Chondrocyte (in vitro differentiated cells): Measurements from ENCODE around the gene POU2AF3. TPM values are rescaled to one million over a fixed set of nuclear protein-coding genes. Genes with fewer than 3 reads are reported as not detected.

Experiments used
- DNase-seq: peaks from one replicate; pipeline ENCODE4 v3.0.0; 2021; ENCODE audit warnings: mixed read lengths, low spot score
- H3K27ac Mint-ChIP-seq: one replicate; pipeline ENCODE4 v1.8.0; 2021; ENCODE audit warnings: mild to moderate bottlenecking, moderate library complexity, mixed read lengths; ENCODE audit not compliant: unreplicated experiment
- H3K27me3 Mint-ChIP-seq: 2 replicates; pipeline ENCODE4 v1.8.0; 2021; ENCODE audit warnings: low read depth, mixed read lengths
- H3K36me3 Mint-ChIP-seq: 2 replicates; pipeline ENCODE4 v1.8.0; 2021; ENCODE audit warnings: low read depth, mixed read lengths
- H3K4me1 Mint-ChIP-seq: 2 replicates; pipeline ENCODE4 v1.8.0; 2021; ENCODE audit warnings: low read depth, mild to moderate bottlenecking, mixed read lengths
- H3K4me3 Mint-ChIP-seq: one replicate; pipeline ENCODE4 v1.8.0; 2021; ENCODE audit warnings: mild to moderate bottlenecking, moderate library complexity, mixed read lengths; ENCODE audit not compliant: unreplicated experiment
- H3K9me3 Mint-ChIP-seq: 2 replicates; pipeline ENCODE4 v1.8.0; 2021; ENCODE audit warnings: low read depth, mixed read lengths
- CTCF ChIP-seq: fragments of 200-600 bp; sonication (generic); IDR thresholded peaks from 2 replicates; pipeline ENCODE4 v1.5.0; 2021; ENCODE audit warnings: antibody characterized with exemption, mild to moderate bottlenecking, moderate library complexity
- total RNA-seq: library from RNA; stranded (reverse); gene quantifications from 3 replicates; pipeline ENCODE4 v1.2.1, GENCODE V29; 2021

POU2AF3 gene
- total RNA-seq, 1 donor from 2014 or later, result not detected

DNA sequence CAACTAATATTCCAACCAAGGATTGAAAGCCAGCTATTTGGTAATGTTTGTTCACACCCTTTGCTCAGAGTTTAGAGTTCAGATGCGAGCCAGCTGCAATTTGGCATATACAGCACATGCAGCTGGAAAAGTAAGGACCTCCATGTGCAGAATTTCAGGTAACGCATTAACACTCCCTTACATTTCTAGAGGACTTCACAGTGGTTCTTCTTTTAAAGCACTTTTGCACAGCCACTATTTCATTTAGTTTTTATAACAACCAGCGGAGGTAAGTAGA lies 3.4 kb downstream of the POU2AF3 start:
- DNase-seq, result no peak
- no peak overlapping the region for H3K27ac Mint-ChIP-seq
- TF ChIP-seq CTCF, result no peak
- H3K36me3 Mint-ChIP-seq, result no peaks in the 10 kb centered on the region
- peaks cover 34% of the 10 kb centered on the region for H3K27me3 Mint-ChIP-seq
- H3K9me3 Mint-ChIP-seq, result no peaks in the 10 kb centered on the region
- no peaks in the 10 kb centered on the region for H3K4me1 Mint-ChIP-seq
- H3K4me3 Mint-ChIP-seq, result no peak overlapping the region

DNA sequence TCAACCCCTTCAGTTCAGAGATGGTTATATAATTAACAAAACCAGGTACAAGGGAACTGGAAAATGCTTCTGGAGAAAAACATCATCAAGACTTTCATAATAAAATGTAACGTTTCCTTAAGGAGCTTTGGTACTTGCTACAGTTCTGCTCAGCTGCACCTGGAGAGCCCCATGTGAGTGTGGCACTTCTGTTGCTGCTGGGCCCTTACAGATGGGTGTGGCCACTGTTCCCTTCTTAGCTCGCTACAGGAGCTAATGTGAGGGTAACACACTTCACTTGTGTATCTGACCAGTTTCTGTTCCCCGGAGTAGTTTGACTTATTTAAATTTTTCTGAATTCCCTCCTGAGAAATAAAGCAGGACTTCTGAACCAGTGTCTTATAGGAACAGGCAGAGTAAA lies 4.0 kb downstream of the POU2AF3 start:
- H3K4me1 Mint-ChIP-seq, result no peaks in the 10 kb centered on the region
- TF ChIP-seq CTCF, result no peak
- H3K36me3 Mint-ChIP-seq, result no peaks in the 10 kb centered on the region
- H3K27ac Mint-ChIP-seq, result no peak overlapping the region
- H3K4me3 Mint-ChIP-seq, result no peak overlapping the region
- peaks cover 38% of the 10 kb centered on the region for H3K27me3 Mint-ChIP-seq
- no peak for DNase-seq
- no peaks in the 10 kb centered on the region for H3K9me3 Mint-ChIP-seq

DNA sequence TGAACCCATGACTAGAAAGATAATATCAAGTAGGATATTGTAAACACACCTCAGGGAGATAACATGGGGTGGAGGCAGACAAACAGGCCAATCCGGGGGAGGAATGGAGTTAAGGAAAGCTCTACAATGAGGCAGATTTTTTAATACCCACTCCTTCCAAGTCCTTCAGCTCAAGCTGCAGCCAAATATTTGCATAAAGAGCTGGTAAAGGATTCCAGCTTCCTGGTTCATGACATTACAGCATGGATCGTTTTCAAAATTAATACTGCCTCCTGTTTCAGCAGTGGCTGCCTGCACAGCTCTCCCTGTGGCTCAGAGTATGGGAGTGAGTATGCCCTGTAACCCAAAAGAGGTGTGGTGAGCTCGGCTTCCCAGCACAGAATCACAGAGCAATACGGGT lies 5.1 kb downstream of the POU2AF3 start:
- Mint-ChIP-seq H3K4me3 (no peak overlapping the region), H3K36me3 (no peaks in the 10 kb centered on the region), H3K27ac (no peak overlapping the region), H3K4me1 (no peaks in the 10 kb centered on the region), H3K27me3 (peaks cover 45% of the 10 kb centered on the region), H3K9me3 (no peaks in the 10 kb centered on the region)
- DNase-seq, result no peak
- no peak for TF ChIP-seq CTCF

GRCh38 chr11:111305162-111305802 lies 6.9 kb downstream of the POU2AF3 start:
- Mint-ChIP-seq H3K36me3 (no peaks in the 10 kb centered on the region), H3K27ac (no peak overlapping the region), H3K4me1 (no peaks in the 10 kb centered on the region), H3K27me3 (peaks cover 55% of the 10 kb centered on the region), H3K4me3 (no peak overlapping the region), H3K9me3 (no peaks in the 10 kb centered on the region)
- DNase-seq, result no peak
- TF ChIP-seq CTCF, result no peak

GRCh38 chr11:111305876-111306275 lies 7.5 kb downstream of the POU2AF3 start:
- Mint-ChIP-seq H3K27ac (no peak overlapping the region), H3K4me3 (no peak overlapping the region), H3K27me3 (peaks cover 61% of the 10 kb centered on the region), H3K36me3 (no peaks in the 10 kb centered on the region), H3K9me3 (no peaks in the 10 kb centered on the region), H3K4me1 (no peaks in the 10 kb centered on the region)
- no peak for DNase-seq
- no peak for TF ChIP-seq CTCF
